Activated CD4-positive, alpha-beta T cell treated with anti-CD3 and anti-CD28 coated beads, Interleukin-2, amount 50 U/mL, for 24 hours (primary cell): ENCODE measurements around the gene GZMH.
"Not testable (repeated sequence)": the region's sequence is repeated elsewhere in the genome, so short reads cannot be mapped to it uniquely, and the experiment has no call there.

ENCODE experiments used
- DNase-seq, 2 donors: peaks; one replicate each; pipeline ENCODE4 v3.0.0-alpha.2; 2020; ENCODE audit warnings: low read depth in 1 of 2, low spot score in 1 of 2

The GZMH gene

DNA sequence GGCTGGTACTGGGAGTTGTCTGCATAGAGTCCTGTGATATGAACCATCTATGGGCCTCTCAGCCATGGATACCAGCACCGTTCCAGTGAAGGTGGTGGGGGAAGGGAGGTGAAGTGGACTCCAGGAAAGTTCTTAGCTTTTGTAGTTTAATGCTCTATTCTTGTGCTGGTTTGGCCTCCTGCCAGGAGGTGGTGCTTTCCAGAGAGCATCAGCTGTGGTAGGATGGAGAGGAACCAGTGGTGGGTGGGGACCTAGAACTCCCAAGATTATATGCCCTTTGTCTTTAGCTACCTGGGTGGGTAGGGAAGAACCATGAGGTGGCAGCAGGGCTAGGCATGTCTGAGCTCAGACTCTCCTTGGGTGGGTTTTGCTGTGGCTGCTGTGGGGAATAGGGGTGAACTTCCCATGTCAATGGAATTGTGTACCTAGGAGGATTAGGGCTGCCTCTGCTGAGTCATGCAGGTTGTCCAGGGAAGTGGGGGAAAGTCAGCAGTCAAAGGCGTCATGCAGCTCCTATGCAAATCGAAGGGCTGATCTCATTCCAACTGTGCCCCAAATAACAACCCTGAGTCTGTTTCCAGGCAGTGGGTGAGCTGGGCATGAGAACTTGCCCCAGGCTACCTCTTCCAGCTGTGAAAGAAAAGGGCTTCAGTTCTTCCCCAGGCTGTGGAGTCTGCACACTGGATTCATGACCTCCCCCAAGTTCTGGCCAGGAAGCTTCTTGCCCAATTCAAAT lies 14.2 kb downstream of the GZMH start:
- DNase-seq, result no peak

DNA sequence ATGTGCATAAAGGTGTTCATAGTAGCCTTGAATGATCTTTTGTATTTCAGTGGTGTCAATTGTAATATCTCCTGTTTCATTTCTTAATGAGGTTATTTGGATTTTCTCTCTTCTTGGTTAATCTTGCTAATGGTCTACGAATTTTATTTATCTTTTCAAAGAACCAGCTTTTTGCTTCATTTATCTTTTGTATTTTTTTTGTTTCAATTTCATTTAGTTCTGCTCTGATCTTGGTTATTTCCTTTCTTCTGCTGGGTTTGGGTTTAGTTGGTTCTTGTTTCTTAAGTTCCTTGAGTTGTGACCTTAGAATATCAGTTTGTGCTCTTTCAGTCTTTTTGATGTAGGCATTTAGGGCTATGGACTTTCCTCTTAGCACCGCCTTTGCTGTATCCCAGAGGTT lies 18.5 kb downstream of the GZMH start:
- not testable (repeated sequence) for DNase-seq

DNA sequence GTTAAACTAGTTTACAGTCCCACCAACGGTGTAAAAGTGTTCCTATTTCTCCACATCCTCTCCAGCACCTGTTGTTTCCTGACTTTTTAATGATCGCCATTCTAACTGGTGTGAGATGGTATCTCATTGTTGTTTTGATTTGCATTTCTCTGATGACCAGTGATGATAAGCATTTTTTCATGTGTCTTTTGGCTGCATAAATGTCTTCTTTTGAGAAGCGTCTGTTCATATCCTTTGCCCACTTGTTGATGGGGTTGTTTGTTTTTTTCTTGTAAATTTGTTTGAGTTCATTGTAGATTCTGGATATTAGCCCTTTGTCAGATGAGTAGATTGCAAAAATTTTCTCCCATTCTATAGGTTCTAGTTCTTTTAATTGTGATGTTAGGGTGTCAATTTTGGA lies 25.1 kb downstream of the GZMH start:
- DNase-seq, result not testable (repeated sequence)

DNA sequence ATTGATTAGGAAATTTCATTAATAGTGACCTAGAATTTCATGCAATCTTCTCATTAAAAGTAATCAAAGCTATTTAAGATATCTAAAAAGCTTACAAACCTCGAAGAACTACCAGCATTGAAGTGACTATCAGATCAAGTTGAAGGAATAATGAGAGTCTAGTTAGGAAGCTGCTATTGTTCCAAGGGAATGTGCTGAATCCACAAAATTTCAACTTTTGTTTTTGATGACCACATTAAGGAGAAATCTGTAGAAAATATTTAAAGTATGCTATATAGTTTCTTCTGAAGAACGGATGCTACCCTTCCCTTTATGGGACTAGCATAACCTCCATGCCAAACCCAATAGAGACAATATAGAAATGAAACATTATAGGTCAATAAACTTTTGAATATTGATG lies 30.9 kb downstream of the GZMH start:
- no peak for DNase-seq

DNA sequence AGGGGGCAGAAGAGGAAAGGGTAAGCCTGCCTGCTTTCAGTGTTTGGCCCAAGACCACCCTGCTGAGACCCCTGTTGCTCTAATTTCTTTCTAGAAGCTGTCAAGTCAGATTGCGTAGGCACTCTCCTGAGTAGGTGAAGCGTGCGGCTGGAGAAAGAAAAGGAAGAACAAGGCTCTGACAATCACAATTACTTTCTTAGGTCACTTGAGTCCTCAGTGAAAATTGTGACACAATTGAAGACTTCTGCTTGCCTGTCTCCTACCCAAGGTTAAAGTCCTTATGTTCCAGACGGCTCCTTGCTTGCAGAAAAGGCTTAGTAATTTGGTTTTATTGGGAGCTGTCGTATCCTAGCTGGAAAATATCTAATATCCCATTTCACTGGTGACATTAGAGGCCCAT lies 32.7 kb downstream of the GZMH start:
- no peak for DNase-seq

DNA sequence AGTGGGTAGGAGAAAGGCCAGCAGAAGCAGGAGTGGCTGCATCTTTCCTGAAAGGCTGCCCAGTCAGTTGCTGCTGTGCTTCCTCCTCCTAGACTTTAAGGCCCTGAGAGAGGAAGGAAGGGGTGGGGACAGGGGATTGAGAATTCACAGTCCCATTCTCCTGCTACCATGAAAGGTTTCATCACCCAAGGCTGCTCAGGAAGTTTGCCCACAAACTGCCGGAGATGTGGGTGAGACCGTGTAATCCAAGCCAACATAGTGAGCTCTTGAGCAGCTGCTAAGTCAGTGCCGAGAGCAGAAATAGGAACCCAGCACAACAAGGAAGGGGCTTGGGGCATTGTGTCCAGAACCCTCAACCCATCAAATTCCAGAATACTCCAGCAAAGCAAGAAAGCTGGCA lies 33.3 kb downstream of the GZMH start, which contains the start of gene CTSG:
CTSG (minus strand) TSS at position 69 of the 400 bp plus-strand sequence; CDS start at position 42, 27 bp downstream.
- DNase-seq, result no peak

DNA sequence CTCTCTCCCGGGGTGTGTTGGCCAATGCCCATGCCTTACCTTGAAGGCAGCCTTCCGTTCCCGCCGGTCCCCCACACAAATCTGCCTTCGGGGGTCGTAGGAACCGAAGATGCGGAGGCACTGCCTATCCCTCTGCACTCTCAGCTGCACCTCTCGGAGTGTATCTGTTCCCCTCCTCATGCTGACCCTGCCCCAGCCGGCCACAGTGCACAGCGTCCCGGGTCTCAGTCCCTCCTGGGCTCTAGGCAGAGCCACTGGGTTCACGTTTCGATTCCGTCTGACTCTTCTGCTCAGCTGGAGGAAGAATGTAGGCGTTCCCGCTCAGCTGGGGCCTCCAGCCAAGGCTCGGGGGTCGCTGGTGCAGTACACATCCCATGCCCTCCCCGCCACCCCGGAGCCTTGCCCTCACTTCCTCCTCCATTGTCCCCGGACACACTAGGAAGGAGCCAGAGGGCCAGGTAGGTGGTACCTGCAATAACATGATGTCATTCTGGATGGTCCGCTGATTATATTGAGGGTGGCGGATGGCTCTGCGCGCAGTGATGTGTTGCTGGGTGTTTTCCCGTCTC lies 35.2 kb downstream of the GZMH start:
- no peak for DNase-seq

DNA sequence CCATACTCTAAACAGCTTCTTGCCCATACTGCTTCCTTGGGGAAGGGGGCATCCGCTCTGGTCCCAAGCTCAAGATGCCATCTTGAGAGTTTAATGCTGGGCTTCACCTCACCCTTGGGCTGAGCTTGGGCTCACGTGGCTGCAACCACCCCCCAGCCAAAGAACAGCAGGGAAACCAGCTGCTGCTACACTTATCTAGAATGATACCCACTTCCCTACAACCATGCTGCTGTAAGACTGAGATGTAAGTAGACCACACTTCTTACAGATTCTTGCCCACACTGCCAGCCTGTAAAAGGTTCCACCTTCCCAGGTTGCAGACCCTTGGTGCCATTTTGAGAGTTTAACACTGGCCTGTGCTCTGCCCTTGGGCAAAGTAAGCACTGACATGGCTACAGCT lies 43.2 kb downstream of the GZMH start:
- no peak for DNase-seq

DNA sequence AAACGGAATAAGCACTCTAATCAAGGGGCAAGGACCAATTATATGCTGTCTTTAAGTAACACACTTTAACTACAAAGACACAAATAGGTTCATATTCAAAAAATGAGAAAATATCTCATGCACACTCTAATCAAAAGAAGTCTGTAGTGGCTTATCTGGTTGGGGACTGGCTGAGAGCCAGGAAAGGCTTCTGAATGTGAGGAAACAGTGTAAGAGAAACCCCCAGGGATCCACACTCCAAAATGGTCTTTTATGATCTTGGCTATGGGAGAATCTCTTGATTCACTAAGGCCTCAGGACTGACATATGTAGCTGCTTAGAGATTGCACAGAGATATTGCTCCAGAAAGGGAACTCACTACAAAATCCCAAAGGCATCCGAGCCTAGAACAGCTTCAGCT lies 43.7 kb downstream of the GZMH start:
- no peak for DNase-seq

DNA sequence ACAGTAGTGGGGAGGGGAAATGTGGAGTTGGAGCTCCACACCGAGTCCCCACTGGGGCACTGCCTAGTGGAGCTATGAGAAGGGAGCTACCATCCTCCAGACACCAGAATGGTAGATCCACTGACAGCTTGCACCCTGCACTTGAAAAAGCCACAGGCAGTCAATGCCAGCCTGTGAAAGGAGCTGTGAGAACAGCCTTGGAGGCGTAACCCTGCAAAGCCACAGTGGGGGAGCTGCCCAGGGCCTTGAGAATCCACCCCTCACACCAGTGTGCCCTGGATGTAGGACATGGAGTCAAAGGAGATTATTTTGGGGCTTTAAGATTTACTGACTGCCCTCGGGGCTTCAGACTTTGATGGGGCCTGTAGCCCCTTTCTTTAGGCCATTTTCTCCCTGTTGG lies 46.0 kb downstream of the GZMH start:
- no peak for DNase-seq

DNA sequence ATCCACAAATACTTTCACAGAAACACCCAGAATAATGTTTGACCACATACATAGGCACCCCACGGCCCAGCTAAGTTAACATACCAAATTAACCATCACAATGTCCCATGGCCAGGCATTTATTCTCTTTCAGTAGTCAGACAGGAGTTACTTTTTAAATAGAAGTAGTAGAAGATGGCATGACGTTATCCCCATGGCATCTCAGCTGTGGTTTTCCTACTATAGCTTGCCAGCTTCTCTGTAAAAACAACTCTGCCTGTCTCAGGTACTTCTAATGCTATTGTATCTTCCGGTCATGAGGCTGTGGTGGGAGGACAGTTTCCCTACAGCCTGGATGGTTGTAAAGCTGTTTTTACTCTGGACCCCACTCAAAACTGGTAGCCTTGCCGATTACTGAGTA lies 52.7 kb downstream of the GZMH start:
- no peak for DNase-seq
